Naive thymus-derived CD8-positive, alpha-beta T cell (primary cell): Measurements from ENCODE around the gene BABAM2. TPM values are rescaled to one million over a fixed set of nuclear protein-coding genes. Genes with fewer than 3 reads are reported as not detected.

Experiments
- ATAC-seq, 2 donors: fragments of 150-1000 bp; cut with Tn5 transposase in 1 of 2; sonication (Bioruptor Pico), chemical (Tn5 transposase) in 1 of 2; 1 replicate in 1 of 2; 2 replicates in 1 of 2; pipeline ENCODE4 v1.10.0; 2021; ENCODE audit warnings: mild to moderate bottlenecking in 2 of 2, moderate library complexity in 2 of 2
- POLR2A ChIA-PET: fragments of 350-600 bp; sonication (Branson Sonifier 250); formaldehyde crosslinking; loops from one replicate; lab custom pipeline; 2021; ENCODE audit warnings: antibody characterized with exemption; lab: Charles Lee
- DNase-seq, 10 donors: peaks; one replicate each; pipeline versions ENCODE4 v3.0.0 to v3.0.0-alpha.2; 2020 to 2022
- H3K27ac Mint-ChIP-seq, 10 donors: one replicate each; pipeline ENCODE4 v1.8.0; 2020 to 2022; ENCODE audit warnings: mild to moderate bottlenecking in 10 of 10, mixed read lengths in 10 of 10, moderate library complexity in 4 of 10, inconsistent platforms in 1 of 10
- H3K27me3 Mint-ChIP-seq, 5 donors: one replicate each; pipeline ENCODE4 v1.8.0; 2021 to 2022; ENCODE audit warnings: mixed read lengths in 5 of 5
- H3K36me3 Mint-ChIP-seq, 3 donors: one replicate each; pipeline ENCODE4 v1.8.0; 2020 to 2022; ENCODE audit warnings: mixed read lengths in 3 of 3, mild to moderate bottlenecking in 2 of 3, inconsistent platforms in 1 of 3
- H3K4me1 Mint-ChIP-seq, 4 donors: one replicate each; pipeline ENCODE4 v1.8.0; 2021 to 2022; ENCODE audit warnings: mixed read lengths in 4 of 4
- H3K4me3 Mint-ChIP-seq, 10 donors: one replicate each; pipeline ENCODE4 v1.8.0; 2020 to 2022; ENCODE audit warnings: mild to moderate bottlenecking in 10 of 10, mixed read lengths in 10 of 10, moderate library complexity in 6 of 10, inconsistent platforms in 1 of 10
- H3K9me3 Mint-ChIP-seq, 9 donors: one replicate each; pipeline ENCODE4 v1.8.0; 2020 to 2022; ENCODE audit warnings: mixed read lengths in 9 of 9, mild to moderate bottlenecking in 3 of 9, inconsistent platforms in 1 of 9, moderate library complexity in 1 of 9
- polyA plus RNA-seq, 3 donors: library from polyadenylated mRNA; unstranded; fragments of 300-500 nt; fragmentation: Illumina TruSeq; gene quantifications; one replicate each; pipeline ENCODE4 v1.2.3, GENCODE V29; 2021
- total RNA-seq, 8 experiments: library from RNA in 2 of 8; stranded (reverse) in 2 of 8; gene quantifications; one replicate each; pipeline ENCODE4 v1.2.3 and lab custom pipeline; 2021 to 2026

BABAM2 gene
- total and polyA plus RNA-seq, 5 experiments from 2014 or later: 29.6 to 60.2 (median 50.5) TPM

DNA sequence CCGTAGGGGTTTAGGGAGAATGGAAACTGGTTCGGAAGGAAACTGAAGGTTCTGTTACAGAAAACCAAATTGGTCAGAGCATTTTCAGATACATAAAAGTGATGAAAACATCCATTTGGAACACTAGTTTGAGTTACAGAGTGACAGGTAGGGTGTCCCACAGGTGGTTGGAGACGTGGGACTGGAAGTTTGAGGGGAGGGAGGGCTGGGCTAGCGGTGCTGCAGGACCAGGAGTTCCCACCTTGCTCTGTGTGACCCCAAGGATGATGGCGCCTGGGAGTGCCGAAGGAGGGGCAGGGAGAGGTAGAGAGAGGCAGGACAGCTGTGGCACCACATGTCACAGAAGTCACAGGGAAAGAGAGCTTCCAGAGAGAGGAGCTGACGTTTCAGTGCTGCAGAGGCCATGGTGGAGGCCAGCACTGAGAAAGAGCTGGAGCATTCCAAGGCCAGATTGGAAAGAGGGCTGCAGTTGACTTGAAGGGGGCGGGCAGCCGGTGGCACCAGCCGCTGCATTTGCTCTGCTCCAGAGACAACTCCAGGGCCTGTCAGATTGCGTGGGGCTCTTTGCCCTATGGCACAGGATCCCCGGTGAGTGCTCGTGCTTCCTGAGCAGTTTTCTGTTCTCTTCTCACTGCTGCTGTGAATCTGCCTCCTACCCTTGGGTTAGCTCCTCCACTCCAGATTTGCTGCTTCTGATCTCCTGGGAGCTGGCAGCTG lies 445.9 kb downstream of the BABAM2 start:
- POLR2A ChIA-PET: no interaction called here
- H3K27ac Mint-ChIP-seq: peak overlapping the region in 3 of 10 donors; percentile 33 to 65 (median 65)
- H3K27me3 Mint-ChIP-seq: no peaks in the 10 kb centered on the region
- H3K4me1 Mint-ChIP-seq: peaks cover 0 to 7% (median 4%) of the 10 kb centered on the region in 4 donors
- no peak for DNase-seq
- H3K36me3 Mint-ChIP-seq: peaks cover 0 to 7% (median 0%) of the 10 kb centered on the region in 3 donors
- H3K4me3 Mint-ChIP-seq: no peak overlapping the region
- H3K9me3 Mint-ChIP-seq: peaks cover 0 to 1% (median 0%) of the 10 kb centered on the region in 9 donors
- ATAC-seq: no peak

- Mint-ChIP-seq H3K4me3 (no peak overlapping the region), H3K9me3 (peaks cover 0 to 1% (median 0%) of the 10 kb centered on the region in 9 donors), H3K27me3 (no peaks in the 10 kb centered on the region), H3K36me3 (peaks cover 0 to 7% (median 0%) of the 10 kb centered on the region in 3 donors), H3K4me1 (peaks cover 0 to 7% (median 4%) of the 10 kb centered on the region in 4 donors), H3K27ac (peak overlapping the region in 3 of 10 donors; percentile 31 to 58 (median 47))
- POLR2A ChIA-PET: no interaction called here
- no peak for DNase-seq
- ATAC-seq: no peak
Observed at GRCh38 chr2:28336982-28337627, 446.6 kb downstream of the BABAM2 start.

DNA sequence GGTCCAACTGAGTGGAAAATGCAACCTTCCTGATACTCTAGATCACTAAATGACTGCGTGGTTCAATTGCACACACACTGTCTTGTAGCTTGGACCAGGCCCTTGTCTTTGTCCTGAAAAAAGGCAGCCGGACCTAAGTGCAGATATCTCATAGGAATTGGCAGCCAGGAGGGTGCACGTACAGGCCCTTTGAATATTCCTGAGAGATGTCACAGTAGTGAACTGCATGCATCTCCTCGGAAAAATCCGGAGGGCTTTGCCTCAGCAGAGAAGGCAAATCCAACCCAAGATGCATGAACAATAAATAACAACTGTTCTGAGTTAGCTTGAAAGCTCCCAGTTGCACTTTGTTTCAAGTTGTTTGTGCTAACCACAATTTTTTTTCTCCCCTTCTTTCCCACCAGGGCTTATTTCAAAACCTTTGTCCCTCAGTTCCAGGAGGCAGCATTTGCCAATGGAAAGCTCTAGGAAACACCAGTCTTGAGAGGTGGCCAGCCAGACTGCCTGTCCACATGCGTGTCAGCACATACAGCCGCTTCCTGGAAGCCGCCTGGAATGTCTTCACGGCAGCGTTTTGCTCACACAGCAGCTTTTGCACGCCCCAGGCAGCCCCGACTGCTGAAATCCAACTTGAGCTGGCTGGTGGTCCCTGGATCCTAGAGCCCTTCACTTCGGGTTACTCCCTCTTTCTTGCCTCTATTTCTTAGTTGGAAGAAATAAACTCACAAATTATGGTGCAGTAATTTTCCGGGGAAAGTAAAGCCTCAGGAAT lies 447.7 kb downstream of the BABAM2 start:
- peak overlapping the region in 5 of 10 donors; percentile 12 to 71 (median 48) for H3K27ac Mint-ChIP-seq

DNA sequence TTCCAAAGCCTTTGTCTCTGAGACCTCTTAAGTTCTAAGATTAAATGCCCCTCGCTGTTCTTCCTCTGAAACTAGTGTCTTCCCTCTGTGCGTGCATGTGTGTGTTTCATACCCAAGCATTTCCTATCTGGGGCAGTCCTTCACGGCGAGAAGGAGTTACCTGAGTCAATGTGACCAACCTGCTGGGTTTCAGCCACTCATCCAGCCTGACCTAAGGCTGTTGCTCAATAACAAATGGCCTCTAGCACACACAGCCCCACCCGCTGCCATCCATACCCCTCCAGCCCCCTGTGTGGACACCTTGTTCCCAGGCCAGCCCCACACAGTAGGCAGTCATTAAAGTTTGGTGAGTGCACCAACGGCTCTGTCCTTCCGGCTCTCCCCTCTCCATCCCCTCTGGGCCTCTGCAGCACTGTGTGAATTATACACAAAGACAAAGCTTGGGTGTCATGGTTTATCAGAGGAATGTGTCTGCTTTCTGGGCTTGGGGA lies 448.3 kb downstream of the BABAM2 start:
- ATAC-seq (no peak), DNase-seq (no peak)
- H3K9me3 Mint-ChIP-seq: peaks cover 0 to 1% (median 0%) of the 10 kb centered on the region in 9 donors
- H3K27ac Mint-ChIP-seq: peak overlapping the region in 6 of 10 donors; percentile 11 to 83 (median 43)
- no peak overlapping the region for H3K4me3 Mint-ChIP-seq
- no peaks in the 10 kb centered on the region for H3K27me3 Mint-ChIP-seq
- peaks cover 0 to 7% (median 0%) of the 10 kb centered on the region in 3 donors for H3K36me3 Mint-ChIP-seq
- H3K4me1 Mint-ChIP-seq: peaks cover 0 to 7% (median 4%) of the 10 kb centered on the region in 4 donors
- POLR2A ChIA-PET: no interaction called here

More for the DNA sequence above, 447.7 kb downstream of the BABAM2 start:
- POLR2A ChIA-PET: no interaction called here
- peaks cover 0 to 7% (median 0%) of the 10 kb centered on the region in 3 donors for H3K36me3 Mint-ChIP-seq
- H3K4me3 Mint-ChIP-seq: no peak overlapping the region
- H3K9me3 Mint-ChIP-seq: peaks cover 0 to 1% (median 0%) of the 10 kb centered on the region in 9 donors
- H3K27me3 Mint-ChIP-seq: no peaks in the 10 kb centered on the region
- peaks cover 0 to 7% (median 4%) of the 10 kb centered on the region in 4 donors for H3K4me1 Mint-ChIP-seq
- DNase-seq (no peak), ATAC-seq (no peak)

- H3K27me3 Mint-ChIP-seq: no peaks in the 10 kb centered on the region
- peaks cover 0 to 7% (median 0%) of the 10 kb centered on the region in 3 donors for H3K36me3 Mint-ChIP-seq
- no peak overlapping the region for H3K4me3 Mint-ChIP-seq
- POLR2A ChIA-PET: no interaction called here
- H3K4me1 Mint-ChIP-seq: peaks cover 0 to 7% (median 4%) of the 10 kb centered on the region in 4 donors
- H3K27ac Mint-ChIP-seq: peak overlapping the region in 4 of 10 donors; percentile 11 to 38 (median 16)
- DNase-seq (no peak), ATAC-seq (no peak)
- peaks cover 0 to 1% (median 0%) of the 10 kb centered on the region in 9 donors for H3K9me3 Mint-ChIP-seq
Observed at GRCh38 chr2:28339516-28340175, 449.1 kb downstream of the BABAM2 start.

- DNase-seq: no peak
- H3K27me3 Mint-ChIP-seq: no peaks in the 10 kb centered on the region
- H3K4me3 Mint-ChIP-seq: no peak overlapping the region
- H3K9me3 Mint-ChIP-seq: peaks cover 0 to 1% (median 0%) of the 10 kb centered on the region in 9 donors
- peaks cover 0 to 7% (median 0%) of the 10 kb centered on the region in 3 donors for H3K36me3 Mint-ChIP-seq
- H3K4me1 Mint-ChIP-seq: peaks cover 0 to 7% (median 4%) of the 10 kb centered on the region in 4 donors
- no peak for ATAC-seq
- H3K27ac Mint-ChIP-seq: peak overlapping the region in 5 of 10 donors; percentile 6 to 66 (median 53)
- POLR2A ChIA-PET: no interaction called here
Observed at GRCh38 chr2:28340312-28341202, 450.0 kb downstream of the BABAM2 start.

DNA sequence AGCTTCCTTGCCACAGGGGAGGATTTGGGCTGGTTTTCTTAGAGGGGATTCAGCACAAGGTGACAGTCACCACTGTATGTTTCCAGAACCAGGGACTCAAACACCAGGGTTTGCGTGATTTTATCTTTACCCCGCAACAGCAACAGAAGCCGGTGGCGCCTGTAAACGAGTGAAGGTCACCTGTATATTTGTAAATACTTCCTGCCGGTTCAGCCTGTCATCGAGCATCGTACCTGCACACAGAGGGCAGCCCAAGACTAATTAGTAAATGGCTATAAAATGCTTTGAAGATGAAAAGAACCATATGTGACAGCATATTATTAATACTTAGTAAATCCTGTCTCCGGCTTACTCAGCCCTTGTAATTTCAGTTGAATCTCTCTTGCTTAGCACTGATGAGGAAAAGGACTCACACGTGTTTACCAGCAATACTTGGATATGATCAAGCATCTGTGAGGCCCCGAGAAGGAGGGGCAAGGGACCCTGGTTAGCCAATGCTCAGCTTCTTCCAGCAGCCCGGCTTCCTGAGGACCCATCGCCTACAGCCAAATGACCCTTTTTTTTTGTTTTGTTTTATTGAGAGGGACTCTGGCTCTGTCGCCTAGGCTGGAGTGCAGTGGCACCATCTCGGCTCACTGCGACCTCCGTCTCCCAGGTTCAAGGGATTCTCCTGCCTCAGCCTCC lies 450.8 kb downstream of the BABAM2 start:
- Mint-ChIP-seq H3K4me1 (peaks cover 0 to 7% (median 1%) of the 10 kb centered on the region in 4 donors), H3K4me3 (no peak overlapping the region)

GRCh38 chr2:28342081-28342967 lies 451.8 kb downstream of the BABAM2 start:
- ATAC-seq (no peak), DNase-seq (no peak)
- no peaks in the 10 kb centered on the region for H3K27me3 Mint-ChIP-seq
- H3K27ac Mint-ChIP-seq: peak overlapping the region in 1 of 10 donors; percentile 54
- POLR2A ChIA-PET: no interaction called here
- H3K9me3 Mint-ChIP-seq: no peaks in the 10 kb centered on the region
- no peak overlapping the region for H3K4me3 Mint-ChIP-seq
- H3K4me1 Mint-ChIP-seq: peaks cover 3 to 14% (median 7%) of the 10 kb centered on the region in 4 donors
- H3K36me3 Mint-ChIP-seq: peaks cover 0 to 7% (median 0%) of the 10 kb centered on the region in 3 donors

More for the DNA sequence above, 450.8 kb downstream of the BABAM2 start:
- Mint-ChIP-seq H3K27me3 (no peaks in the 10 kb centered on the region), H3K27ac (peak overlapping the region in 5 of 10 donors; percentile 48 to 66 (median 54)), H3K9me3 (no peaks in the 10 kb centered on the region), H3K36me3 (peaks cover 0 to 7% (median 0%) of the 10 kb centered on the region in 3 donors)
- POLR2A ChIA-PET: no interaction called here
- ATAC-seq: no peak
- no peak for DNase-seq

GRCh38 chr2:28343184-28343942 lies 452.8 kb downstream of the BABAM2 start:
- no peak for ATAC-seq
- DNase-seq: no peak
- no peak overlapping the region for H3K4me3 Mint-ChIP-seq
- no peaks in the 10 kb centered on the region for H3K9me3 Mint-ChIP-seq
- H3K27ac Mint-ChIP-seq: no peak overlapping the region
- peaks cover 0 to 7% (median 0%) of the 10 kb centered on the region in 3 donors for H3K36me3 Mint-ChIP-seq
- POLR2A ChIA-PET: no interaction called here
- peaks cover 6 to 24% (median 17%) of the 10 kb centered on the region in 4 donors for H3K4me1 Mint-ChIP-seq
- H3K27me3 Mint-ChIP-seq: no peaks in the 10 kb centered on the region
